ENCODE measurements around the gene DGKE.

DGKE gene

DNA sequence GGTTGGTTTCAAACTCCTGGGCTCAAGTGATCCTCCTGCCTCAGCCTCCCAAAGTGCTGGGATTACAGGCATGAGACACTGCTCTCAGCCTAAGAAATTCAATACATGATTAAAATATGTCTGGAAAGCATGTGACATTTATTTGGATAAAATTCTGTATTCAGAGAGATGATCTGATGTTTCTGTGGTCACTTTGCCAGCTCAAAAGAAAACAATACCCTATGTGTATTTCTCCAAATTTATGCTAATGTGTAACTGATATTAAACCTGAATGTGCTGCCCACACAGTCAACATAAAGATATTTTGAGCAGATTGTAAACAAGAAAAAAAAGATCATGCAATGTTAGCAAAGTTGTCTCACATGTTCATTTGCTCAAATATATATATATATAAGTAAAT, 16.9 kb upstream of the DGKE start:
- DNase-seq = no peak

GRCh38 chr17:56819030-56819429, 14.9 kb upstream of the DGKE start:
- no peak for DNase-seq

- peak; percentile 84 for DNase-seq
Measured at GRCh38 chr17:56819431-56820145, 14.4 kb upstream of the DGKE start.

DNA sequence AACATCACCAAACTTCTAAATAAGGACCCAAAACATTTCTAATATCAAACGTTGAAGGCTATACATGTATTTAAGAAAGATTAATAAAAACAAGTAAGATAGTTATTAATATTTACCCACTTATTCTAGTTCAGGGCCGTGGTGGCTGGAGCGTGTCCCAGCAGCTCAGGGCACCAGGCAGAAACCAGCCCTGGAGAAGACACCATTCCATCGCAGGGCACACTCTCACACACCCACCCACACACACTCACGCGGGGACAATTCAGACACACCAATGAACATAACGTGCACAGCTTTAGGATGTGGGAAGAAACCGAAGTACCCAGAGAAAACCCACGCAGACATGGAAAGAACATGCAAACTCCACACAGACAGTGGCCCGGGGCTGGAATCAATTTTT, 13.7 kb upstream of the DGKE start:
- DNase-seq = no peak

DNA sequence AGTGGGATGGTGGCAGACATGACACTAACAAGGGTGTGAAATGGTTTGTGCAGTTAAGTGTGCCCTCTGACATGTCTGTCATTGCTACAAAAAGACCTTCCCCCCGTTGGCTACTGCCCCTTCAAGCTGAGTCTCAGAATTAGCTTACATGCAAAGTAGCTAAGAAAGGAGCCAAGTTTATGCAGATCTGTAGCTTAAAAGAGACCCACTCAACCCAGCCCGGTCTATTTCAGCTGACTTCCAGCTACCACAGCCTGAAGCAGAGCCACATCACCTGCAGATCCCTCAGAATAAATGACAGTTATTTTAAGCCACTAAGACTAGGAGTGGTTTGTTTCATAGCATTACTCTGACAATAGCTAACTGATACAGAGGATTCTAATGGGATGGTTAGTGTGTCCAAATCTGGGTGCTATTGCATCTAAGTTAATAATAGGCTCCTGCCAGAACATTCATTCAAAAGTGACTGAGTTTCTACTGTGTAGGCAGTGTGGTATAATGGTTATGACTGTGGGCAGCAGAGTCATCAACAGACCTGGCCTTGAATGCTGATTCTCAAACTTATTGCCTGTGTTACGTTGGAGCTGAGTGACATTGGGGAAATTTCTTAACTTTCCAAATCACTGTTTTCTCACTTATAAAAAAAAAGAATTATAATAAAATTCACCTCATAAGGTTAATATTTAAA, 12.0 kb upstream of the DGKE start:
- DNase-seq = no peak

GRCh38 chr17:56822725-56823124, 11.2 kb upstream of the DGKE start:
- no peak for DNase-seq

- no peak for DNase-seq
Measured at GRCh38 chr17:56823848-56824247, 10.1 kb upstream of the DGKE start.

DNA sequence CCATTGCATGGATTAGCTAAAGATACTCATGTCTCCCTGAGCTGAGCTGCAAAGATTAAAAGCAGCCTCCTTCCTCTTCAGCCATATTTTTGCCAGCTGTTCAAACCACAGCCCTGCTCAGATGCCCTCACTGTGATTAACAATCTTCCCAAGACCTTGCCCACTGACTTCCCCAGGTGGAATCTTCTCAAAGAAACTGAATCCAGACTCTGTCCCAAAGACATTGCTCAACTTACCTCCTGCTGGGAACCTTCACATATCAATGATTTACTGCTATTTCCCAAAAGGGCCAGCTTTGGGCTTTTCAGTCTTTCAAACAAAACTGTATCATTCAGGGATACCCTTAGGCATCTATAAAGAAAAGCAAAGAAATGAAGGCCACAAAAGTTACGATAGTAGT, 9.4 kb upstream of the DGKE start:
- DNase-seq = no peak

DNA sequence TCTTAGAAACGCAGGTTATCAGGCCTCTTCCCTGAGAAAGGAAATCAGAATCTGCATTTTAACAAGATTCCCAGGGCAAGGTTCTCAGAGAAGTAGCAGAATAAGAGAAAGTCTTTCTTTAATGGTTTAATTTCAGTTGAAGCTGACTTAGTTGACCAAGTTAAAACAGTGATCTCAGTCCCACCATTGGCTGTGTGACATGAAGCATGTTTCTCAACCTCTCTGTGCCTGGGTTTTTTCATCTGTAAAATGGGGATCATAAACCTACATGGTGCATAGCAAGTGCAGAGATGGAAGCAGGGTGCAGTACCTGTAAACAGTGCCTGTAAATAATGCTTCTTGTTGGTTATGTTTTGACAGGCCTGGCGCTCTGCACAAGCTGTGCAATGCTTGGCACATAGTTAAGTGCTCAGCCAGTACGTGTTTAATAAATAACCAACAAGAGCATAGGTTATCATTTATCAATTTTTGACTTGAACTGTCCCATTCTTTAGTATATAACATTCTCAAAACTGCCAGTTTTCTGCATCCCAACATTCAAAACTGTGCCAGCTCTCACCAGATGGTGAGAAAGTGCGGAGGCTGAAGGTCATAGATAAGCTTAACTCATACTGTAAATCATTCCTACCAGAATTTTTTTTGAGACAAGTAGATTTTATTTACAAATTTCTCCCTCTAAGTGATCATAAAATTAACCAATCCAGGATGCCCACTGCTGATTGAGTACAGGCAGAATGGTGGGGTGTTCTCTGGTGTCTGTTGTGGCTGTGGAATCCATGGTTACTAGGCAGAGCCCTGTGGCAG, 7.1 kb upstream of the DGKE start:
- no peak for DNase-seq

GRCh38 chr17:56830726-56831368, 3.1 kb upstream of the DGKE start:
- no peak for DNase-seq

DNA sequence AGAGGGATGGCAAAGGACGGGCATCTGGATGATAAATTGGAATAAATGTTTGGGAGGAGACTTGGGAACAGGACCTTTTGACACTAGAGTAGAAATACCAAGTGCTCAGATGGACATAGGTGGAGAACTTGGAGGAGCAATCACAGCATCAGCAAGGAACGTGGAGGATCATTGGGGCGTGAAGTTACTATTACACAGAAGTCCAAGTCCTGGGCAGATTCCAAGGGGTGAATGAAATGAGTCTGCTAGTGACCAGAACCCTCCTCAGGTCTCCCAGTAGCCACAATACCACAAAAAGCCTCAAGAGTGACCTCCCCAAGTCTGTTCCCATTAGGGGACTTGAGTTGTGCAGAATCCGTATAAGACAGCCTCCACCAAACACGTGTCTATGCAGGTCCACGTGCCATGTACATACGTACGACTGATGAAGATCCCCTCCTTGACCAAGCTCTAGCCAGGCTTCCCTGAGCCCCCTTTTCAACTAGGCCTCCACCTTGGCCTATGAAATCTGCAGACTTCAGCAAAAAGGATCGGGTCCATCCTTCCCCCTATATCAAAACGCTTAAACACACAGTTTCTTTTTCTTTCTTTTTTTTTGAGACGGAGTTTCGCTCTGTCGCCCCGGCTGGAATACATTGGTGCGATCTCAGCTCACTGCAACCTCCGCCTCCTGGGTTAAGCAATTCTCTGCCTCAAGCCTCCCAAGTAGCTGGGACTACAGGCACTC, 2.4 kb upstream of the DGKE start:
- no peak for DNase-seq

DNA sequence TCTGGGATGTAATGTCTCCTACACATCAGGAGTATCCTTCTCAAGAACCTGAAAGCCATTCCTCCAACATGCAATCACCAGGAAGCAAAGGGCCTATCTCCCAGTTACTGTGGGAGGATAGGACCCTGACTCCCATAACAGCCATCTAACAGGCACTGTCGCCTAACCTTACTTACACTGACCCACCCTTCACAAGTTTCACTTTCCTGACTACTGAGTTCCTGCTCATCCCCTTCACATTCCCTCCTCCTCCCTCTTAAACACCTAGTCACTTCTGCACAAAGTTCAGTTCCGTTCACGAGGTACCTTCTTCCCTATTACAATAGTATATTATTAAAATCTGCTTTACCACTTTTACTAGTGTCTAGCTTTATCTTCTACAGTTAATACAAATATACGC, 1.5 kb upstream of the DGKE start:
- DNase-seq = no peak

- no peak for DNase-seq
Measured at GRCh38 chr17:56833057-56833808, 718 bp upstream of the DGKE start.

DNA sequence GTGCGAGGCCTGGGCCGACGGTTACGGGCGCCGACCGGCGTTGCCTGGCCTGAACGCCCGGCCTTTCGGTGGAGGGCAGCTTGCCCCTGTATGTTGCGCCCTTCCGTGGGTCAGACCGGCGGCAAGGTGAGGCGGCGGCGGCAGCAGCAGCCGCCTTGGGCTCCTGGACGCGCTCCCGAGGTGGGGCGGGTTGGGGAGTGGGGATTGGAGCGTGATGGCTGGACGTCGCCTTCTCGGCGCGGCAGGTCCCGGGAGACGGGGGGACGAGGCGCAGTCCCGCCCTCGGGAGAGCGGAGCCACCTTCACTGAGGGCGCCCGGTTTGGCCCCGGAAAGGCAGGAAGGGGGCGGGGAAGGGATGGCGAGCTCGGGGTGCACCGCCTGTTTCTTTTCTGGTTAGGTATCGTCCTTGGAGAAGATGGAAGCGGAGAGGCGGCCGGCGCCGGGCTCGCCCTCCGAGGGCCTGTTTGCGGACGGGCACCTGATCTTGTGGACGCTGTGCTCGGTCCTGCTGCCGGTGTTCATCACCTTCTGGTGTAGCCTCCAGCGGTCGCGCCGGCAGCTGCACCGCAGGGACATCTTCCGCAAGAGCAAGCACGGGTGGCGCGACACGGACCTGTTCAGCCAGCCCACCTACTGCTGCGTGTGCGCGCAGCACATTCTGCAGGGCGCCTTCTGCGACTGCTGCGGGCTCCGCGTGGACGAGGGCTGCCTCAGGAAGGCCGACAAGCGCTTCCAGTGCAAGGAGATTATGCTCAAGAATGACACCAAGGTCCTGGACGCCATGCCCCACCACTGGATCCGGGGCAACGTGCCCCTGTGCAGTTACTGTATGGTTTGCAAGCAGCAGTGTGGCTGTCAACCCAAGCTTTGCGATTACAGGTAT, 671 bp downstream of the DGKE start:
- DNase-seq = peak; percentile 58

DNA sequence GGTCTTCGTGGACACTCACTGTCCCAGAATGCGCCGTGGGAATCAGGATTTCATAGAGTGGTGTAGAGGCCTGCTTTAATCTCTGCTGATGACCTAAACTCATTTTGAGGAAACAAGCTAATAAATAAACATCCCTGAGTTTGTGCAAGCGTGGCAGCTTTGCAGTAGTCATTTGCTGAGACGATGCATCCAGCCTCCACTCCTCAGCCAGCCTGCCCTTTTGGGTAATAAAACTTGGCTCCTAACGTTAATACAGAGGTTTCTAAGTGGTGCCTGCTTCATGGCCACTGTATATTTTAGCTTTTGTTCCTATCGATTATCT, 1.3 kb downstream of the DGKE start:
- no peak for DNase-seq

- DNase-seq = no peak
Measured at GRCh38 chr17:56838687-56839086, 4.7 kb downstream of the DGKE start.

GRCh38 chr17:56842577-56842976, 8.6 kb downstream of the DGKE start:
- no peak for DNase-seq

- no peak for DNase-seq
Measured at GRCh38 chr17:56845934-56846333, 12.0 kb downstream of the DGKE start.

GRCh38 chr17:56847106-56847505, 13.2 kb downstream of the DGKE start:
- no peak for DNase-seq

DNA sequence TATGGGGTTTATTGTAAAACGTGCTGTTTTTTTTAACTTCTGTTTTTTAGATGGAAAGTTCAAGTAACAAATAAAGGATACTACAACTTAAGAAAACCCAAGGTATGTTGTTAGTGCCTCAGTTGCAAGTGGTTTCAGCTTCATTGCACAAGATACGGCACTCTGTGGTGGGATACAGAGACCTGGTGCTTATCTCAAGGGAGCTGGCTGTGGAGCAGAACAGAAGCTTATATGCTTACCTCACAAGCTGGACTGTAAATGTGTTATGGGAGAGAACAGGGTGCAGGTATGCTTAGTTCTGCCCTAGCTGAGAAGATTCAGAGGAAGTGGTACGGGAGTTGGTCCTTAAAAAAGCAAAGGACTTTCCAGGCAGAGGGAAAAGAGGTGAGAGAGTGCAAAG, 15.2 kb downstream of the DGKE start:
- no peak for DNase-seq

GRCh38 chr17:56850591-56850990, 16.6 kb downstream of the DGKE start:
- DNase-seq = no peak
